K562 (cell line): Measurements from ENCODE around the gene GLP1R. TPM values are rescaled to one million over a fixed set of nuclear protein-coding genes. Genes with fewer than 3 reads are reported as not detected.

Source experiments
- ATF1 ChIP-seq, 2 experiments: fragments of 450-650 bp in 1 of 2; IDR thresholded peaks; 2 replicates each; pipeline ENCODE4 v1.6.1; 2016; ENCODE audit warnings: missing compliant biosample characterization in 1 of 2, missing genetic modification characterization in 1 of 2
- BMI1 ChIP-seq: fragments of 150-350 bp; IDR thresholded peaks from 2 replicates; pipeline ENCODE4 v1.6.1; 2014; ENCODE audit warnings: low read length
- CREB1 ChIP-seq, 2 experiments: sonication (generic) in 1 of 2; formaldehyde crosslinking in 1 of 2; IDR thresholded peaks; 2 replicates each; pipeline versions ENCODE4 v1.6.1 to v1.8.0; 2012 to 2022; ENCODE audit warnings: inconsistent platforms in 1 of 2, mild to moderate bottlenecking in 1 of 2, missing genetic modification reagents in 1 of 2, moderate library complexity in 1 of 2
- CREBBP ChIP-seq: IDR thresholded peaks from one replicate; pipeline ENCODE4 v1.6.1; 2012; ENCODE audit warnings: low read depth, mild to moderate bottlenecking, control low read depth, inconsistent platforms, low read length
- CREM ChIP-seq: IDR thresholded peaks from 2 replicates; pipeline ENCODE4 v1.6.1; 2014; ENCODE audit warnings: antibody characterized with exemption, low read depth
- FOXJ3 ChIP-seq: sonication (generic); formaldehyde crosslinking; IDR thresholded peaks from 2 replicates; pipeline ENCODE4 v1.4.0; 2020; ENCODE audit warnings: mild to moderate bottlenecking, missing genetic modification reagents
- RAD21 ChIP-seq, 2 experiments: fragments of 250-450 bp in 1 of 2; fragments of 450-650 bp in 1 of 2; sonication (Bioruptor Pico) in 1 of 2; formaldehyde crosslinking in 1 of 2; IDR thresholded peaks in 1 of 2; conservative IDR thresholded peaks in 1 of 2; 2 replicates each; pipeline versions ENCODE4 v1.4.0 to v1.8.0; 2020 to 2022; ENCODE audit warnings: mild to moderate bottlenecking in 2 of 2, moderate library complexity in 1 of 2
- RB1 ChIP-seq: fragments of 450-650 bp; IDR thresholded peaks from 2 replicates; pipeline ENCODE4 v1.6.1; 2017; ENCODE audit warnings: low read depth, mild to moderate bottlenecking
- SAP30 ChIP-seq: fragments of 200-600 bp; sonication (generic); IDR thresholded peaks from 2 replicates; pipeline ENCODE4 v1.6.1; 2012; ENCODE audit warnings: borderline replicate concordance, low read depth, mild to moderate bottlenecking, moderate library complexity, low read length, control low read depth, inconsistent platforms; ENCODE audit not compliant: insufficient read depth, poor library complexity, severe bottlenecking
- SMC3 ChIP-seq: conservative IDR thresholded peaks from 2 replicates; pipeline ENCODE4 v1.6.1; 2011; ENCODE audit warnings: low read depth, low read length, improper control_type of control experiment; ENCODE audit not compliant: insufficient read depth
- SREBF1 ChIP-seq: fragments of 150-350 bp; IDR thresholded peaks from 2 replicates; pipeline ENCODE4 v1.6.1; 2014; ENCODE audit warnings: antibody characterized with exemption, low read depth, low read length, borderline replicate concordance
- SRSF9 ChIP-seq: fragments of 200-400 bp; formaldehyde crosslinking; IDR thresholded peaks from 2 replicates; pipeline ENCODE4 v1.6.1; 2017; ENCODE audit warnings: low read depth, low read length, borderline replicate concordance
- STAG1 ChIP-seq: sonication (generic); formaldehyde crosslinking; IDR thresholded peaks from 2 replicates; pipeline ENCODE4 v1.5.0; 2020; ENCODE audit warnings: missing genetic modification reagents, borderline replicate concordance
- TEAD4 ChIP-seq, 2 experiments: sonication (generic) in 1 of 2; formaldehyde crosslinking in 1 of 2; IDR thresholded peaks; 2 replicates each; pipeline versions ENCODE4 v1.6.1 to v1.8.0; 2012 to 2022; ENCODE audit warnings: borderline replicate concordance in 1 of 2, inconsistent platforms in 1 of 2, low read length in 1 of 2, mild to moderate bottlenecking in 1 of 2, missing genetic modification reagents in 1 of 2
- THRAP3 ChIP-seq: fragments of 450-650 bp; IDR thresholded peaks from 2 replicates; pipeline ENCODE4 v1.6.1; 2016; ENCODE audit warnings: mild to moderate bottlenecking, inconsistent platforms, borderline replicate concordance
- polyA plus RNA-seq, 8 experiments: library from polyadenylated mRNA; depleted of rRNA in 4 of 8; stranded (reverse) in 5 of 8; unstranded in 3 of 8; fragments of >200 nt; fragmentation: Nextera tagmentation in 2 of 8; fragmentation: Illumina TruSeq in 1 of 8; extraction: Ambion mirVana in 2 of 8; extraction: Trizol in 1 of 8; gene quantifications; 2 replicates each; pipeline versions ENCODE4 v1.2.1 to v1.2.3, GENCODE V29; 2011 to 2014; ENCODE audit warnings: inconsistent platforms in 1 of 8, missing spikeins in 1 of 8
- total RNA-seq, 7 experiments: library from RNA; depleted of rRNA in 6 of 7; stranded (reverse); fragments of >200 nt in 6 of 7; fragmentation: Illumina TruSeq in 2 of 7; extraction: Trizol in 2 of 7; gene quantifications; 2 replicates each; pipeline versions ENCODE4 v1.2.1 to v1.2.3, GENCODE V29; 2011 to 2021; ENCODE audit warnings: low replicate concordance in 1 of 7
- TF ChIP-seq, protein P1 (sequence below), 2 experiments: fragments of 450-650 bp; formaldehyde crosslinking in 1 of 2; IDR thresholded peaks; 2 replicates each; pipeline versions ENCODE4 v1.4.0 to v1.6.1; 2014 to 2020; ENCODE audit warnings: mild to moderate bottlenecking in 2 of 2, borderline replicate concordance in 1 of 2, low read depth in 1 of 2
- TF ChIP-seq, protein P2 (sequence below): fragments of 450-650 bp; IDR thresholded peaks from 2 replicates; pipeline ENCODE4 v1.6.1; 2016

GLP1R gene
- total and polyA plus RNA-seq, 9 of the 15 experiments (the other 6 are each of a cell fraction or from before 2014, with no cell fraction given) = not detected

DNA sequence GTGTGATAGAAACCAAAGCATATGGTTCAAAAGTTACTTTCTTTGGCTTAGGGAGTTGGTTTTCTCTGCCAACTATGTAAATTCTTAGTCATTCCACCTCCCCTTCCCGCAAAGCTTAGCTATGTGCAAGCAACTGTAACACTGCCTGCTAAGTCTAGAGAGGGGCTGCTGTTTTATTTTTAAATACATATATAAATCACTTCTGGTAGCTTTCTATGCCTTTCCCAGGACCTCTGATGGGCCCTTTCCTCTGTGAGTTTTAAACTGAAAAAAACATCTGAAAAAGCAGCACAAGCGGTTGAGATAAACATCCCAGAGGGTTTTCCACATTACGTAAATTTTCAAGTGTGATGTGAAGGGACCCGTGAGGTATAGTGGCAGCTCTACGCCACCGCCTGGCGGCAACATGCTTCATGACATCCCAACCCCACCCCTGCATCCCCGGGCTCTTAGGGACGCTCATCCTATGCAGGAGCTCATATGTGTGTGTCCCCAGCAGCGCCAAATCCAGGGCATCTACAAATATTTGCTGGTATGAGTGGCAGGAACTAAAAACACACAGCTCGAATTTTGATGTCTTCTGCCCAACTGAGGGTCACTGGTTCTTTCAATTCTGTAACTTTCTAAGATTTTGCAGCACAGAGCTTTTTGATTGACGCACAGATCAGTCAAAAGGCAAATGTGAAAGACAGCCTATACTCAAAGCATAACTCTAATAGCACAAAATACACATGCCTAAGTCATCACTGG is 53.7 kb downstream of the GLP1R start (continued):
- TF ChIP-seq, protein P1, sequence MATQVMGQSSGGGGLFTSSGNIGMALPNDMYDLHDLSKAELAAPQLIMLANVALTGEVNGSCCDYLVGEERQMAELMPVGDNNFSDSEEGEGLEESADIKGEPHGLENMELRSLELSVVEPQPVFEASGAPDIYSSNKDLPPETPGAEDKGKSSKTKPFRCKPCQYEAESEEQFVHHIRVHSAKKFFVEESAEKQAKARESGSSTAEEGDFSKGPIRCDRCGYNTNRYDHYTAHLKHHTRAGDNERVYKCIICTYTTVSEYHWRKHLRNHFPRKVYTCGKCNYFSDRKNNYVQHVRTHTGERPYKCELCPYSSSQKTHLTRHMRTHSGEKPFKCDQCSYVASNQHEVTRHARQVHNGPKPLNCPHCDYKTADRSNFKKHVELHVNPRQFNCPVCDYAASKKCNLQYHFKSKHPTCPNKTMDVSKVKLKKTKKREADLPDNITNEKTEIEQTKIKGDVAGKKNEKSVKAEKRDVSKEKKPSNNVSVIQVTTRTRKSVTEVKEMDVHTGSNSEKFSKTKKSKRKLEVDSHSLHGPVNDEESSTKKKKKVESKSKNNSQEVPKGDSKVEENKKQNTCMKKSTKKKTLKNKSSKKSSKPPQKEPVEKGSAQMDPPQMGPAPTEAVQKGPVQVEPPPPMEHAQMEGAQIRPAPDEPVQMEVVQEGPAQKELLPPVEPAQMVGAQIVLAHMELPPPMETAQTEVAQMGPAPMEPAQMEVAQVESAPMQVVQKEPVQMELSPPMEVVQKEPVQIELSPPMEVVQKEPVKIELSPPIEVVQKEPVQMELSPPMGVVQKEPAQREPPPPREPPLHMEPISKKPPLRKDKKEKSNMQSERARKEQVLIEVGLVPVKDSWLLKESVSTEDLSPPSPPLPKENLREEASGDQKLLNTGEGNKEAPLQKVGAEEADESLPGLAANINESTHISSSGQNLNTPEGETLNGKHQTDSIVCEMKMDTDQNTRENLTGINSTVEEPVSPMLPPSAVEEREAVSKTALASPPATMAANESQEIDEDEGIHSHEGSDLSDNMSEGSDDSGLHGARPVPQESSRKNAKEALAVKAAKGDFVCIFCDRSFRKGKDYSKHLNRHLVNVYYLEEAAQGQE (IDR thresholded peaks at IDR 0.05; ENCODE audit: borderline replicate concordance) = peak; percentile 79
- TF ChIP-seq, protein P1 (CRISPR knock-in tag; IDR thresholded peaks at IDR 0.05; ENCODE audit: low read depth) = no peak
- peak; percentile 22; the same call in 1 of the 2 replicates for TF ChIP-seq RB1
- peak; percentile 40; the same call in 1 of the 2 replicates for TF ChIP-seq STAG1
- no peak for TF ChIP-seq SRSF9
- TF ChIP-seq BMI1 = no peak
- no peak for TF ChIP-seq THRAP3
- no peak for TF ChIP-seq FOXJ3 (CRISPR knock-in tag)
- TF ChIP-seq SMC3 = peak; percentile 90
- TF ChIP-seq TEAD4 (IDR thresholded peaks at IDR 0.05; ENCODE audit: low read length) = no peak
- TF ChIP-seq TEAD4 (CRISPR knock-in tag; IDR thresholded peaks at IDR 0.05; ENCODE audit: borderline replicate concordance) = no peak
- TF ChIP-seq SAP30 = no peak
- no peak for TF ChIP-seq SREBF1
- TF ChIP-seq CREB1 (IDR thresholded peaks at IDR 0.05) = 0 out of 2 replicates have a peak, but pooled peaks have one; percentile 32
- no peak for TF ChIP-seq CREB1 (CRISPR knock-in tag; IDR thresholded peaks at IDR 0.05)
- no peak for TF ChIP-seq CREBBP
- peak; percentile 58 for TF ChIP-seq CREM
- no peak for TF ChIP-seq ATF1 (CRISPR knock-in tag; IDR thresholded peaks at IDR 0.05)
- peak; percentile 42 for TF ChIP-seq ATF1 (tag; IDR thresholded peaks at IDR 0.05)
- TF ChIP-seq RAD21 (CRISPR knock-in tag; conservative IDR thresholded peaks at IDR 0.05 in 1 of 2, IDR thresholded peaks at IDR 0.05 in 1 of 2) = peak; percentile 77 to 92
- TF ChIP-seq, protein P2, sequence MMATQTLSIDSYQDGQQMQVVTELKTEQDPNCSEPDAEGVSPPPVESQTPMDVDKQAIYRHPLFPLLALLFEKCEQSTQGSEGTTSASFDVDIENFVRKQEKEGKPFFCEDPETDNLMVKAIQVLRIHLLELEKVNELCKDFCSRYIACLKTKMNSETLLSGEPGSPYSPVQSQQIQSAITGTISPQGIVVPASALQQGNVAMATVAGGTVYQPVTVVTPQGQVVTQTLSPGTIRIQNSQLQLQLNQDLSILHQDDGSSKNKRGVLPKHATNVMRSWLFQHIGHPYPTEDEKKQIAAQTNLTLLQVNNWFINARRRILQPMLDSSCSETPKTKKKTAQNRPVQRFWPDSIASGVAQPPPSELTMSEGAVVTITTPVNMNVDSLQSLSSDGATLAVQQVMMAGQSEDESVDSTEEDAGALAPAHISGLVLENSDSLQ = peak; percentile 71
